IPS-18a (cell line): Measurements from ENCODE around the gene SLC46A3.
"Not testable (repeated sequence)": the region's sequence is repeated elsewhere in the genome, so short reads cannot be mapped to it uniquely, and the experiment has no call there.

Experiments used
- H3K27ac ChIP-seq: one replicate; pipeline ENCODE4 v1.5.1; 2013; ENCODE audit warnings: low read length
- H3K27me3 ChIP-seq: one replicate; pipeline ENCODE4 v1.6.1; 2013; ENCODE audit warnings: mild to moderate bottlenecking, low read length; ENCODE audit not compliant: control insufficient read depth, insufficient read depth
- H3K36me3 ChIP-seq: one replicate; pipeline ENCODE4 v1.6.1; 2013; ENCODE audit warnings: low read depth, low read length; ENCODE audit not compliant: control insufficient read depth
- H3K4me1 ChIP-seq: one replicate; pipeline ENCODE4 v1.6.1; 2013; ENCODE audit warnings: low read depth, low read length; ENCODE audit not compliant: control insufficient read depth
- H3K4me3 ChIP-seq: one replicate; pipeline ENCODE4 v1.5.1; 2013; ENCODE audit warnings: low read length
- H3K9ac ChIP-seq: one replicate; pipeline ENCODE4 v1.6.1; 2013; ENCODE audit warnings: mild to moderate bottlenecking, low read length, moderate library complexity
- H3K9me3 ChIP-seq: one replicate; pipeline ENCODE4 v1.6.1; 2013; ENCODE audit warnings: low read depth, low read length; ENCODE audit not compliant: control insufficient read depth

The SLC46A3 gene

GRCh38 chr13:28704919-28705318, 13.9 kb downstream of the SLC46A3 start:
- H3K4me1 ChIP-seq, result no peaks in the 10 kb centered on the region
- no peak overlapping the region for H3K4me3 ChIP-seq
- no peak overlapping the region for H3K27ac ChIP-seq
- H3K9me3 ChIP-seq, result no peaks in the 10 kb centered on the region
- no peaks in the 10 kb centered on the region for H3K27me3 ChIP-seq
- no peak overlapping the region for H3K9ac ChIP-seq
- H3K36me3 ChIP-seq, result no peaks in the 10 kb centered on the region

- H3K36me3 ChIP-seq, result no peaks in the 10 kb centered on the region
- no peak overlapping the region for H3K9ac ChIP-seq
- H3K27me3 ChIP-seq, result no peaks in the 10 kb centered on the region
- H3K27ac ChIP-seq, result no peak overlapping the region
- no peak overlapping the region for H3K4me3 ChIP-seq
- no peaks in the 10 kb centered on the region for H3K4me1 ChIP-seq
- H3K9me3 ChIP-seq, result no peaks in the 10 kb centered on the region
Observed at GRCh38 chr13:28704282-28704681, 14.5 kb downstream of the SLC46A3 start.

GRCh38 chr13:28699246-28699645, 19.5 kb downstream of the SLC46A3 start:
- no peak overlapping the region for H3K27ac ChIP-seq
- peaks cover 5% of the 10 kb centered on the region for H3K4me1 ChIP-seq
- no peaks in the 10 kb centered on the region for H3K9me3 ChIP-seq
- no peak overlapping the region for H3K9ac ChIP-seq
- H3K36me3 ChIP-seq, result no peaks in the 10 kb centered on the region
- H3K4me3 ChIP-seq, result no peak overlapping the region
- no peaks in the 10 kb centered on the region for H3K27me3 ChIP-seq

DNA sequence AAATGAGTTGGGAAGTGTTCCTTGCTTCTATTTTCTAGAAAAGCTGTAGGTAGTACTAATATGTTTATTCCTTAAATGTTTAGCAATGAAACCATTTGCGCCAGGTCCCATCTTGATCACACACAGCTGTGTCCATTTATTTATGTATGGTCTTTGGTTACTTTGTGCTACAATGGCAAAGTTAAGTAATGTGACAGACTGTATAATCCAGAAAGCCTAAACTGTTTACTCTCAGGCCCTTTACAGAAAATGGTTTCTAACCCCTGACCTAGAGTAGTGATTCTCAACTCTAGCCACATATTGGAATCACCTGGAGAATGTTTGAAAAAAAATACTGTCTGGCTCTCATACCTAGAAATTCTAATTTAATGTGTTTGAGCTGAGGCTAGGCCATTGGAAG, 21.3 kb downstream of the SLC46A3 start:
- Histone ChIP-seq H3K4me1 (peaks cover 12% of the 10 kb centered on the region), H3K9ac (no peak overlapping the region), H3K27ac (no peak overlapping the region), H3K36me3 (no peaks in the 10 kb centered on the region), H3K9me3 (no peaks in the 10 kb centered on the region), H3K27me3 (no peaks in the 10 kb centered on the region), H3K4me3 (no peak overlapping the region)

DNA sequence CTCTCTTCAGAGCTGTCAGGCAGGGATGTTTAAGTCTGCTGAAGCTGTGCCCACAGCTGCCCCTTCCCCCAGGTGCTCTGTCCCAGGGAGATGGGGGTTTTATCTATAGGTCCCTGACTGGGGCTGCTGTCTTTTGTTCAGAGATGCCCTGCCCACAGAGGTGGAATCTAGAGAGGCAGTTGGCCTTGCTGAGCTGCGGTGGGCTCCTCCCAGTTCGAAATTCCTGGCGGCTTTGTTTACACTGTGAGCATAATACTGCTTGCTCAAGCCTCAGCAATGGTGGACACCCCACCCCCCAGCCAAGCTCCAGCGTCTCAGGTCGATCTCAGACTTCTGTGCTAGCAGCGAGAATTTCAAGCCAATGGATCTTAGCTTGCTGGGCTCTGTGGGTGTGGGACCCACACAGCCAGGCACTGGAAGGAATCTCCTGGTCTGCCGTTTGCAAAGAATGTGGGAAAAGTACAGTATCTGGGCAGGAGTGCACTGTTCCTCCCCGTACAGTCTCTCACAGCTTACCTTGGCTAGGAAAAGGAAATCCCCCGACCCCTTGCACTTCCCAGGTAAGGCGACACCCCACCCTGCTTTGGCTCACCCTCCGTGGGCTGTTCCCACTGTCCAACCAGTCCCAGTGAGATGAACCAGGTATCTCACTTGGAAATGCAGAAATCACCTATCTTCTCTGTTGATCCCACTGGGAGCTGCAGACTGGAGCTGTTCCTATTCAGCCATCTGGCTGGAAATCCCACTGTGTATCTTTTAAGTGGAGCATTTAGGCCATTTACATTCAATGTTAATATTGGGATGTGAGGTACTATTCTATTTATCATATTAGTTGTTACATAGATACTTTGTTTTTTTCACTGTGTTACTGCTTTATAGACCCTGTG, 24.9 kb downstream of the SLC46A3 start:
- not testable (repeated sequence) for H3K27me3 ChIP-seq, H3K9me3 ChIP-seq, H3K27ac ChIP-seq, H3K9ac ChIP-seq, H3K36me3 ChIP-seq
- H3K4me3 ChIP-seq, result peak overlapping the region; percentile 29
- H3K4me1 ChIP-seq, result peaks cover 12% of the 10 kb centered on the region

DNA sequence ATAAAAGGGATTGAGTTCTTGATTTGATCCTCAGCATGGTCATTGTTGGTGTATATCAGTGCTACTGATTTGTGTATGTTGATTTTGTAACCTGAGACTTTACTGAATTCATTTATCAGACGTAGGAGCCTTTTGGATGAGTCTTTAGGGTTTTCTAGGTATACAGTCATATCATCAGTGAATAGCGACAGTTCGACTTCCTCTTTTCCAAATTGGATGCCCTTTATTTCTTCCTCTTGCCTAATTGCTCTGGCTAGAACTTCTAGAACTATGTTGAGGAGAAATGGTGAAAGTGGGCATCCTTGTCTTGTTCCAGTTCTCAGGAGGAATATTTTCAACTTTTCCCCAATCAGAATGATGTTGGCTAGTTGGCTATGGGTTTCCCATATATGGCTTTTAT, 32.9 kb downstream of the SLC46A3 start:
- peaks cover 5% of the 10 kb centered on the region for H3K4me1 ChIP-seq
- H3K27ac ChIP-seq, result no peak overlapping the region
- no peaks in the 10 kb centered on the region for H3K27me3 ChIP-seq
- no peak overlapping the region for H3K9ac ChIP-seq
- no peak overlapping the region for H3K4me3 ChIP-seq
- H3K9me3 ChIP-seq, result no peaks in the 10 kb centered on the region
- no peaks in the 10 kb centered on the region for H3K36me3 ChIP-seq

DNA sequence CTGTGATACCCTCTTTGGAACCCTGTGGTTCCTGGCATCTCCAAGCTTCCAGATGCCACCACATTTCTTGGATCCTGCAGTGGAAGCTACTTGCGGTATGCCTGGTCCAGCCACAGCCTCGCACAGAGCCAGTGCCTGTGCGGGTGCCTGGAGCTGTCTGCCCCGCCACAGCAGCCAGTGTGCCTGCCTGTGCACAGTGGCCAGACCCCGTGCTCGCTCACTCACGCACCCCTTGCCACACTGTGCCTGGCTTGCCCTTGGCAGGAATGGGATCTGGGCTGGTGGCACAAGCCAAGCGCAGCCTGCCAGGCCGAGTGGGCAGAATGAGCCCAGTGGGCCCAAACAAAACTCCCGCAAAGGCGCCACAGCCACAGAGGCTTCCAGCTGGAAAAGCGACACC, 33.7 kb downstream of the SLC46A3 start:
- H3K4me1 ChIP-seq, result peaks cover 5% of the 10 kb centered on the region
- H3K9ac ChIP-seq, result no peak overlapping the region
- no peaks in the 10 kb centered on the region for H3K9me3 ChIP-seq
- no peak overlapping the region for H3K27ac ChIP-seq
- H3K27me3 ChIP-seq, result no peaks in the 10 kb centered on the region
- H3K4me3 ChIP-seq, result no peak overlapping the region
- no peaks in the 10 kb centered on the region for H3K36me3 ChIP-seq

DNA sequence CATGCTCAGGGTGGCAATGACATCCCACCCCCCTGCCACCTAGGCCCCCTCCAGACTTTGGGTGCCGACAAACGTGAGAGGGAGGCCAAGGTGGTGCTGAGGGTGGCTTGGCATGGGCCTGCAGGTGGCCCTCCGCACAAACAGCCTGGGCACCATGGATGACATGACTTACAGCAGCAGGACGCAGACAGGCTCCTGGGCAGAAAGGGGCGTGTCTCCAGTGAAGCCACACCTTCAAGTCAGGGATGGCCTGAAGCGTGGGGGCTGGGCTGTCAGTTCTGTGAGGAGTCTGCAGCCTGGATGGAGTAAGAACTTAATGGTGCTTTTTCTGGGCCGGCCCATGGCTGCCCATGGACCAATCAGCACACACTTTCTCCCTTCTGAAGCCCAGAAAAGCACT, 34.5 kb downstream of the SLC46A3 start:
- Histone ChIP-seq H3K4me1 (peaks cover 5% of the 10 kb centered on the region), H3K27me3 (no peaks in the 10 kb centered on the region), H3K27ac (no peak overlapping the region), H3K9me3 (no peaks in the 10 kb centered on the region), H3K36me3 (peaks cover 3% of the 10 kb centered on the region), H3K9ac (no peak overlapping the region), H3K4me3 (no peak overlapping the region)

DNA sequence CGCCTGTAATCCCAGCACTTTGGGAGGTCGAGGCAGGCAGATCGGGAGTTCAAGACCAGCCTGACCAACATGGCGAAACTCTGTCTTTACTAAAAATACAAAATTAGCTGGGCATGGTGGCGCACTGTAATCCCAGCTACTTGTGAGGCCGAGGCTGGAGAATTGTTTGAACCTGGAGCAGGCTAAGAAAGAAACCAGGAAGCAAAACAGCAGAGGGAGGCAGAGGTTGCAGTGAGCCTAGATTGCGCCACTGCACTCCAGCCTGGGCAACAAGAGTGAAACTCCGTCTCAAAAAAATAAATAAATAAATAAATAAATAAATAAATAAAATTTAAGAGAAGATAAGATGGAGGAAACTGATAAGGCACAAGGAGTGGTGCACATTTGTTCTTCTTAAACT, 35.6 kb downstream of the SLC46A3 start:
- H3K9ac ChIP-seq, H3K36me3 ChIP-seq, H3K4me1 ChIP-seq, H3K4me3 ChIP-seq, H3K9me3 ChIP-seq, H3K27me3 ChIP-seq, H3K27ac ChIP-seq: not testable (repeated sequence)

DNA sequence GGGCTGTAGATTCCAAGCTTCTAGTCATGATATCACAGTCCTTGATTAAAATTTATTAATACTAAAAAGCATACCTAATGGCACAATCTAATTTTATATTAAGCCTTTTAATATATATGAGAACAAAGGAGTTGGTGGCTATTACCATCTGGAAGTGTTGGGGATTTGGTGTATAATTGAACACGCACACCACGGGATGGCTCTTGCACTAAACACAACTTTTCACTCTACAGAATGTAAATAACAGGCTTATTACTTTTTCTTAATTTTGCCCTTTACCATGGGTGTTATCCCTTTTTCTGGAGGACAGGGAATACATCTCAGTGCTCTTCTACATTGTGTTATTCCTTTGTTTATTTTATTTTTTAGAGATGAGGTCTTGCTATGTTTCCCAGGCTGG, 38.2 kb downstream of the SLC46A3 start:
- no peak overlapping the region for H3K4me3 ChIP-seq
- no peaks in the 10 kb centered on the region for H3K27me3 ChIP-seq
- no peak overlapping the region for H3K9ac ChIP-seq
- H3K4me1 ChIP-seq, result peaks cover 5% of the 10 kb centered on the region
- H3K9me3 ChIP-seq, result no peaks in the 10 kb centered on the region
- H3K27ac ChIP-seq, result no peak overlapping the region
- peaks cover 33% of the 10 kb centered on the region for H3K36me3 ChIP-seq

DNA sequence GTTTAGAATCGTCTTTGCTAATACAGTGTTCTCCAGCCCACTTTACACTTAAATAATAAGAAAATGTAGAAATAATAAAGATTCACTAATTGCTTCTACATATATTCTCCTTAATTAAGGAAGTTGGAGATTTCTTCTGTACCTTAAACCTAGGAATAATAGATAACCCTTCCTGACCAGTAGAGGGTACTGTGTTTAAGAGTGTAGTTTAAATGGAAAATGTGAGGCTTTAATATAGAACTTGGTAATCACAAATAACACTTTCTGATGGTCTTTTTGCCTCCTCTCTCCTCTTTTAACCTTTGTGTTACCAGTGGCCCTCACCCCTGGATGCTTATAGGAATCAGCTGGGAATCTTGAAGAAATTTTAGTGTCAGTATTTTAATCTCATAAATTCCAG, 39.1 kb downstream of the SLC46A3 start:
- H3K27ac ChIP-seq, result no peak overlapping the region
- H3K4me3 ChIP-seq, result no peak overlapping the region
- H3K4me1 ChIP-seq, result peaks cover 2% of the 10 kb centered on the region
- H3K9ac ChIP-seq, result no peak overlapping the region
- peaks cover 42% of the 10 kb centered on the region for H3K36me3 ChIP-seq
- H3K9me3 ChIP-seq, result no peaks in the 10 kb centered on the region
- no peaks in the 10 kb centered on the region for H3K27me3 ChIP-seq

GRCh38 chr13:28678809-28679208, 40.0 kb downstream of the SLC46A3 start:
- peaks cover 48% of the 10 kb centered on the region for H3K36me3 ChIP-seq
- H3K4me1 ChIP-seq, result no peaks in the 10 kb centered on the region
- H3K9me3 ChIP-seq, result no peaks in the 10 kb centered on the region
- H3K27ac ChIP-seq, result no peak overlapping the region
- H3K27me3 ChIP-seq, result no peaks in the 10 kb centered on the region
- H3K4me3 ChIP-seq, result no peak overlapping the region
- no peak overlapping the region for H3K9ac ChIP-seq
